Fibroblast of skin of left quadriceps (primary cell): Measurements from ENCODE around the gene HAO1.
A peak's percentile ranks its signal among the peaks of the same experiment; 100 is the strongest.
"Not testable (repeated sequence)": the region's sequence is repeated elsewhere in the genome, so short reads cannot be mapped to it uniquely, and the experiment has no call there.

Source experiments
- DNase-seq, 2 experiments: peaks; one replicate each; pipeline ENCODE4 v3.0.0-alpha.2; 2013; ENCODE audit warnings: low read depth in 2 of 2

HAO1 gene

GRCh38 chr20:7940341-7940740 is at the start of gene HAO1:
Gene HAO1, minus strand, starts transcription at chr20:7940458. Its CDS starts 36 bp downstream, at chr20:7940422.
- DNase-seq = no peak

DNA sequence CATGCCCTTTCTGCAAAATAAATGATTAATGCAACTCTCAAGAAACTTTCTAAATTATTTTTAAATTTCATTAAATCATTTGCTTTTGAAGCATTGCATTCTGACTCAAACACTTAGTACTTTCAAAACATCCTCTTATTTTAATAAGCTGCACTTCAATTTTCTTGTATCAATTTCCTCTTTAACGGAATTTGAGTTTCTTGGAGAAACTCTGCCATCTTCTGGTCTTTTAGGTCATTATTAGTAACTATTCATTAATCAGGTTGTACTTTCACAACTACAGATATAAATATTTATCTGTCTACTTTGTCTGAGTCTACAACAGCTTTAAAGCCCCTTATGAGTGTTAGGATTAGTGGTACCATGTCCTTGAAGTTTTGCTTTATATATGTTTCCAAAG is 49.1 kb upstream of the HAO1 start:
- DNase-seq = no peak

DNA sequence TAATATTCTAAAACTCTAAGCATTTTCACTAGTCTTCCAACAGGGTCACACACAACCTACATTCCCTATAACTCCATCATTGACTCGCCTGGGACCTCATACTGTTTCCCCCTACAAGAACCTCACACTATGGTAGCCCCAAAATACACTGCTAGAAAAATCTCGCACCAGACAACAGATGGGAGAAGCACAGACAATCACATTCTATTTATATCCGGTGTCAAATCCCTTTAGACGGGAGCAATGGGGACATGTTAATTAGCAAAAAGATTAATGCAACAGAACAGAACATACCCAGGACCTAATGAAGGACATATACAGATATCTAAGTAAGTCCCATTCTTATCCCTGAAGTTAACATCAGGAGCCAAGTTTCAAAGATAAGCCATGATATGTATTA is 45.7 kb upstream of the HAO1 start:
- DNase-seq = no peak

DNA sequence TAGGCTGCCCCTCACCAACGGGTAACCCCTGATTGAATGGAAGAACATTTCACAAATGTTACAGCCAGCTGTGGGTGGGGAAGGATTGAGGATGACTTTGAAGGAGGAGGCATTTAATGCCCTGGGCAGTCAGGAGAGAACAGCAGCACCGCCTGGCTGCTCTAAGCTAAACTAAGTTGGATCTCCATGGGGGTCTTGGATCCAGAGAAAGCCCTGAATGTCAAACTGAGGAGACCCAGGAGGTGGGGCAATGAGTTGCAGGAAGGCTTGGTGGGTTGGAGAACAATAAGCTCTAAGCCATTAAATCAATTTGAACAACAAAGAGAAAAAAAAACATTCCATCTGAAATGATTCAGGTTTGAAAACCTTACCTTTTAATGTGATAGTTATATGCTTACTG is 43.9 kb upstream of the HAO1 start:
- no peak for DNase-seq

- DNase-seq = no peak
Observed at GRCh38 chr20:7981374-7981773, 41.1 kb upstream of the HAO1 start.

GRCh38 chr20:7980332-7981046 is 40.2 kb upstream of the HAO1 start:
- DNase-seq = peak; percentile 10 to 14

- no peak for DNase-seq
Observed at GRCh38 chr20:7977709-7978108, 37.5 kb upstream of the HAO1 start.

DNA sequence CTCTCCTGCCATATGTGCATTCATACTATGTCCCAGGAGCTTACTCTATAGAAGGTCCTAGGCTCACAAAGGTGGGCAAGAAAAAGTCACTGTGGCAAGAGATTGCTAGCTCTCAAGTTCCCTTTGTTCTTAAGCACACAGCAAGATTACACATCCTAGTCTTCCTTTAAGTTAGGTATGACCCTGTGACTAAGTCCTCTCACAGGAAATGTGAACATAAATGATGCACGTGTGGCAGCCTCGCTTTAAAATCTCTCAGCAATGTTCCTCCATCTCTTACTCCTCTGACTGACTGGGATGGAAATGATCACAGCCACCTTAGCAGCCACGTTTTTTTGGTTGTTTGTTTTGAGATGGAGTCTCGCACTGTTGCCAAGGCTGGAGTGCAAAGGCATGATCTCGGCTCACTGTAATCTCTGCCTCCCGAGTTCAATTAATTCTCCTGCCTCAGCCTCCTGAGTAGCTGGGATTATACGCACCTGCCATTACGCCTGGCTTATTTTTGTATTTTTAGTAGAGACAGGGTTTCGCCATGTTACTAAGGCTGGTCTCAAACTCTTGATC is 35.7 kb upstream of the HAO1 start:
- no peak for DNase-seq

- no peak for DNase-seq
Observed at GRCh38 chr20:7974785-7975435, 34.7 kb upstream of the HAO1 start.

DNA sequence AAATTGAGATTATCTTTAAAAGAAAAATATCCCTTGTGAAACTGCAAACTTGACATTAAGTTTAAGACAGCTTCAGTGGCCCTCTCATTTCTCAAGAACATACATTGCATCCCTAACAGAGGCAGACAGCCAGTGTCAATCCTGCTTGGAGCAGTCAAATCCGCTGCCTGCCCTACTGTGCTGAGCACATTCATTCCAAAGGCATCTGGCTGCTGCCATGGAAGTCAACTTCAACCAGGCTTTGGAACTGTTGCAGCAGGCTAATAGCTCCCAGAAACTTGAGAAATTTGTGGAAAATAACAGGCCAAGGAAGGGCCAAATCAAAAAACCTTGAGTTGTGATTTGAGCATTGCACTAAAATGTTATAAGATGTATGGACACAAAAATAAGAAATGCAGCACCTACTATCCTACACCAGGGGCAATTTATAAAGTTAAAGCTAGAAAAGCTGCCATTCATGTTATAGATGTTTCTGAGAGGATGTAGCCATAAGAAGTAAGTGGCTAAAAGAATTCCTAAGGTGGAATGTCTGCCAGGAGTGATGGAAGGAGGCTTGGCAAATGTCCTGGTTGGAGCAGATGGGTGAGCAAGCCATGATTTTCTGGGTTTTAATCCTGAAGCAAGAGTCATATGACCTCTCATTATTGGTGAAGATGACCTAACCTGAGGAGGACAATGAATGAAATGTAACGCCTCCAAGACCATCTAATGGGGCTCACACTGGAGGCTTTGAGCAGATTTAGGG is 31.4 kb upstream of the HAO1 start:
- DNase-seq = peak; percentile 2 to 8

DNA sequence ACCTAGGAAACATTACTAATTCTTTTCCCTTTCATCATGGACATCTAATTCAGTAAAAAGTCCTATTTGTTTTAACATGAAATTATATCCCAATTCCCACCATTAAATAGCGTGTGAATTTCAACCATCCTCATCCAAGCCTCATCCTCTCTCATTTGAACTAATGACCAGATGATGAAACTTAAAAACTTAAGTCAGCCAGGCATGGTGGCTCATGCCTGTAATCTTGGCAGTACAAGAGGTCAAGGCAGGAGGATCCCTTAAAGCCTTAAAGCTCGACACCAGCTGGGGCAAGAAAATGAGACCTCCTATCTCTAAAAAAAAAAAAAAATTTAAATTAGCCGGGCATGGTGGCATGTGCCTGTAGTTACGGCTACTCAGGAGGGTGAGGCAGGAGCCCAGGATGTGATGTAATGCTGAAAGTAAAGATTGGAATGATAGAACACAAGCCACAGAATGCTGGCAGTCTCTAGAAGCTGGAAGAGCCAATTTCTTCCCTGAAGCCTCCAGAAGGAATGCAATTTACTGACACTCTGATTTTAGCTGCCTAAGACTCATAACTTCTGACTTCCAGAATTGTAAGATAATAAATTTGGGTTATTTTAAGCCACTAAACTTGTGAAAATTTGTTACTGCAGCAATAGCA is 27.1 kb upstream of the HAO1 start:
- peak; percentile 13 to 26 for DNase-seq

- DNase-seq = no peak
Observed at GRCh38 chr20:7966176-7966575, 25.9 kb upstream of the HAO1 start.

DNA sequence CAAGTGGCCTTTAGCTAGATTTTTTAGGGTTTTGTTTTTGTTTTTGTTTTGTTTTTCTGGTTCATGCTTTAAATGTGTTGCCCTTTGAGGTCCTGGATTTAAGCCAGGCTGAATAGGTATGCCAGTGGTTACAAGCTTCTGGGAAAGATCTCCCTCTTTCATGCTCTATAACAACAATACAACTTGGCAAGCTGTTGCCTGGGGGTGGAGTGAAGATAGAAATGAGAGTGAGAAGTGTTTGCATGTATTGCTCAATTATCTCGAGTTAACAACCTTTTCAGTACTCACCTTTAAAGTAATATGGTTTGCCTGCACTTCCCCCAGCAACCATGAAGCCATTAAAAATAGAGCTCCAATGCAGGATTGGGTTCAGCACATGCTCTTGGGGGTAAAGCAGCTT is 19.2 kb upstream of the HAO1 start:
- no peak for DNase-seq

- not testable (repeated sequence) for DNase-seq
Observed at GRCh38 chr20:7956561-7956960, 16.3 kb upstream of the HAO1 start.

DNA sequence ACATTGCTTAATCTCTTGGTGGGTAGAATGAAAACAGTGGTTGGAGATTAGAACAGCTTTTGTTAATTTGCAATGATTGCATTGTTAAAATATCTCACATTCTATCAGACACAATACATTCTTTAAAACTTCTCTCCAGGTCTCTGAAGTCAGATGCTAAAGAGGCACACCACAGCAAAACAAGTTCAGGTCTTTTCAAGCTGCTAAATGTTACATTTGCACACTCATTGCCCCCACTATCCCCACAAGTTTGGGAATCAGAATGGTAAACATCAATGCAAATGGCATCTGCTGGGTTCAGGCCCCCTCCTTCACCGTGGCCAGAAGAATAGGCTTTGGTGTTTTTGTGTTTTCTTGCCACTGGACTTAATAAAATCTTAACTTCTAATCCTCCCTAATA is 10.1 kb upstream of the HAO1 start:
- DNase-seq = no peak

DNA sequence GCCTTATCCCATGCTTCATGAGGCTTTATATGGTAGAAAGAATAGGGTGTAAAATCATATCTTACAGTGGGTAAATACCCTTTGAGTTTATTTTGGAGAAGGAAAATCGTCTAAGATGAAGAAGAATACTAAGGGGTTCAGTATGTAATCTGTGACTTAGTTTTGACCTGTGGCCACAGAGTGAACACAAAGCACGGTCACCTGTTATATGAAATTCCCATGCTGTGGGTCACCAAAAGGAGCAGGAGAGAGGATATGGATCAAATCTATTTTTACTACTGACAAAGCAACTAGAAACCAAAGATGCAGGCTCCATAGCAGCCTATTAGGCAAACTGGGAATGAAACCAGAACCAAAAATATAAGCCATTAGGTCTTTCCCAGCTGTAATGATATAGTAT is 3.6 kb upstream of the HAO1 start:
- no peak for DNase-seq

- DNase-seq = no peak
Observed at GRCh38 chr20:7939663-7940062, 595 bp downstream of the HAO1 start.

- DNase-seq = no peak
Observed at GRCh38 chr20:7938058-7938457, 2.2 kb downstream of the HAO1 start.

DNA sequence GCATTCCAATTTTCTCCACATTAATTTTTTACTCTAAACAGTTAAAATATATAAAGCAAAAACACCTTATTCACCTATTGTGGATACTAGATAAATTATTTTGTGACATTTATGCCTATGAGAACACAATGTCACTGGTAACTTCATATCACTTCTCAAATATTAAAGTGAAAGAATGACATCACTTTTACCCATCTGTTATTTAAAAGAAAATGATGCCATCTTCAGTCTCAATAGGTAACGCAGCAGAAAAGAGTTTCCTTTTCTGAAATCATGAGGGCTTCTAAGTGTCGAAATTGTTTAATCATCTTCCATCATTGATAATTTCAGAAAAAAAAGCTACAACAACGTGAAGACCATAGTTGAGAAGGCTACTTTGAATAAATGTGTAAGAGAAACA is 2.9 kb downstream of the HAO1 start:
- DNase-seq = no peak

DNA sequence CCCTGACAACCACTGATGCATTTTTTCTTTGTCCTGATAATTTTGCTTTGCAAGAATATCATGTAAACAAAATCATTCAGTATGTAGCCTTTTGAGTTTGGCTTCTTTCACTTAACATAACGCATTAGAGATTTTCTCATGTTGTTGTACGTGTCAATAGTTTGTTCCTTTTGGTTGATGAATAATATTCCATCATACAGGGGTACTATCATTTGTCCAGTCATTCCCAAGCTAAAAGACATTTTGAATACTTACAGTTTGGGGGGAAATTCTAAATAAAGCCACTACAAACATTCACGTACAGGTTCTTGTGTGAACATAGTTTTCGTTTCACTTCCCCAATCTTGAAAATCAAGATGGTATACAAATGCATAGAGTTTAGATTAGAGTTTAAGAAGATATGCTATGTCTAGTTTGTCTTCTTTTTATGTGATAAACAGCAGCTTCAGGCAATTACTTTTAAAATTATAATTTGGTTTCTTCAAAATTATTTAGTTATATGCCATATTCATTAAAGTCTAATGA is 5.2 kb downstream of the HAO1 start:
- no peak for DNase-seq

- no peak for DNase-seq
Observed at GRCh38 chr20:7933346-7933745, 6.9 kb downstream of the HAO1 start.

DNA sequence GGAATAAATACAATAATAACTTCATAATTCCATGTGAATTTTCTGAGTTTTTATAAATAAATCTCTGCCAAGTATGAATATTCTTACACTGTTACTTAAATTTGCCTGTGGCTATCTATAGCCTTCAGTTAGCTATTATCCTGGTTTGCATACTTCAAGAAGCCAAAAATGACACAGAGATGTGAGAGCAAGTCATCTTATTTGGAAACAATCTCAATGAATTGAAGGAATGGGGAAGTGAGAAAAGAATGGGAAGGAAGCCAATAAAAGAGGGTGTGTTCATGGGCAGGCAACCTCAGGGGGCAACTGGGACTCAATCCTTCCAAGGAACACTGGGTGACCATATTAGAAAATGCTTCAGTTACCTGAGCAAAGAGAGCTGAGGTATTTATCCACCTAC is 9.9 kb downstream of the HAO1 start:
- no peak for DNase-seq
